HG02973 (cell line): ENCODE data around the gene ETS1.

Source experiments
- ATAC-seq: cut with Tn5 transposase; IDR thresholded peaks from one replicate; pipeline ENCODE4 v1.9.1; 2021; ENCODE audit warnings: moderate library complexity; ENCODE audit not compliant: unreplicated experiment

The ETS1 gene

DNA sequence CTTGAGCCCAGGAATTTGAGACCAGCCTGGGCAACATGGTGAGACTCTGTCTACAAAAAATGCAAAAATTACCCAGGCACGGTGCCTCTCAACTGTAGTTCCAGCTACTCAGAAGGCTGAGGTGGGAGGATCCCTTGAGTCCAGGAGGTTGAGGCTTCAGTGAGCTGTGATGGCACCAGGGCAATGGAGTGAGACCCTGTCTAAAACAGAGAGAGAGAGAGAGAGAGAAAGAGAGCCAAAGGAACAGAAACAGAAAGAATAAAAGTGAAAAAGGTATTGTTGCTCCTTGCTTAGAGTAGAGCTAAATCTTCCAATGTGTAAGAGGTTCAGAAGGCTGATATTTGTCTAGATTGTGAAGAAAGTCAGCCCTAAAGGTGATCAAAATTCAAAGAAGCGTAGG is 8.9 kb upstream of the ETS1 start:
- ATAC-seq = no peak

DNA sequence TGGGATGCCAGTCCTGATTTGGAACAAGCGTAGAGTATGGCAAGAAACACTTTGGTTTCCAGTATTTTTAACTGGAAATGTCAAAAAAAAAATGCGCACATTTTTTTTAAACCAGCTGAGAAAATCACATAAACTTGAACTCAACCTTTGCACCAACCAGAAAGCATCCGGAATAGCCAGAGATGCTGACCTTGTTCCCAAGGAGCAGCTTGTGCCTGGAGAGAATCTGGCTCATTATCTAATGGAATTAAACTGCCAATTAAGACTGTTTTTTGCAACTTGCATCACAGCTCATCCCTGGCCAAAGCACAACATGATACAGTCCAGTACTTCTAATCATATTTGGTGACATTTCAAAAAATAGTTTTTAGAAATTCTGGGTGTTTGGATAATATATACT is 8.4 kb upstream of the ETS1 start:
- ATAC-seq = no peak

DNA sequence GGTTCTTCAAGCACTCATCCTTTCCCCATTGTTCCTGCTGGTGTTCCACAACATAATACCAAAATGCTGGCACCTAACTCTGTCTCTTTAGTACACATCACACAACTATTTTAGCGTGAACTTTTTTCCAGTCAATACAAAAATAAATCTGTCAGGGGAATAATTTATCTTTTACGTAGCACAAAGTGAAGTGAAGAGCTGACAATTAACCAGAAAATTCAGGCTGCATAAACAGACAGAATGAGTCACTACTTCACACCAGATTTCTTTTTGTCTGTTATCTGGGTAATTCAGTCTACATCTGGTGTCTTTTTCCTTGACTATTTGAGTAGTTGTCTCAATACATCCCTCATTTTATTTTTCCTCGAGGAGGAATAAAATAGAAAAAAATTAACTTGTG is 7.9 kb upstream of the ETS1 start:
- no peak for ATAC-seq

DNA sequence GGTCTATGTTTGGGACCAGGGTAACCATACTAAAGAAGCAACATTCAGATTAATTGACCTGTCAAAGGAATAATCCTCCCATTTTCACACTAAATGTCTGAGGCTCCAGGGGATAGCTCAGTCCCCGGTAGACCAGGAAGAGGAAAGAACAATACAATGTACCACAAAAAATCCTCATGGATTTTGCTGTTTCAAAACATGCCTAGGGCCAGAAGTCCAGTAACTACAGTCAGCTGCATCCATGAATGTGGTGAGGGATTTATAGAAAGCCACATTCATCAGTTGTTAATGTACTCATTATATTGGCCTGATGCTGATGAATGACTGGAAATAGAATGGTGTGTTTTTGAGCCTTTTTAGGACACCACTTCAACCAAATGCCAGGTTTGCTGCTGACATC is 6.9 kb upstream of the ETS1 start:
- ATAC-seq = no peak

DNA sequence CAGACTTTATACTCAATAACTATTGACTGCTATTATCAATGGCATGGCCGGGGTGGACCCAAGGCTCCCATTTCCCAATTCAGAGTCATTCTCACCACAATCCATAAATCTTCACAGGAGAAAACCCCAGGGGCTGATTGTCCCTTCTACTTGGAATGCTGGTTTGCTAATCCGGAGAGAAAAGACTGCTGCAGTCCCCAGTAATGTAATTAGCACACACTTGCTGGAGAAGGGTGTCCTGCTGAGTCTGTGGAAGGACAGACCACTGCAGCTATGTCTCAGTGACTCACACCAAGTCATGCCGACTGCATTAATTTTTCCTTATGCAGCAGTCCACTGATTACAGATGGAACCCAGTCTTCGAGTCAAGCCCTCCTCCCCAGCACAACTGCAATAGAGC is 5.9 kb upstream of the ETS1 start:
- no peak for ATAC-seq

DNA sequence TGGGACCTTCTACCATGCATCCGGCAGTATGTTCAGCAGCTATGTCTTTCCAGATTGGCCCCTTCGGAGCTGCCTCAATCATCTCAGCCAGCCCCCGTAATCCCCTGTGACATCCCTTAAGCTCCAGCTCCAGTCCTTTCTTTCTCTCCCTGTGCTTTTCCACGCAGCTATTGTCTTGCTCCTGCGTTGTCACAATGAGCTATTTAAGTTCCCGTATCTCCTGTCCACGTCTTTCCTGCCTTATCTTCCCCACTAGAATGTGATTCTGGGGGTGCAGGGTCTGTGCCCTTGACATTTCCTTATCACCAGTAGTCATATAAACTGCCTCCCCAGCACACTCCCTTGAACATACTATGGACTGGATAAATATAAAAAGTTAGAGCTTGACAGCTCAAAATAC is 5.1 kb upstream of the ETS1 start:
- ATAC-seq = no peak

DNA sequence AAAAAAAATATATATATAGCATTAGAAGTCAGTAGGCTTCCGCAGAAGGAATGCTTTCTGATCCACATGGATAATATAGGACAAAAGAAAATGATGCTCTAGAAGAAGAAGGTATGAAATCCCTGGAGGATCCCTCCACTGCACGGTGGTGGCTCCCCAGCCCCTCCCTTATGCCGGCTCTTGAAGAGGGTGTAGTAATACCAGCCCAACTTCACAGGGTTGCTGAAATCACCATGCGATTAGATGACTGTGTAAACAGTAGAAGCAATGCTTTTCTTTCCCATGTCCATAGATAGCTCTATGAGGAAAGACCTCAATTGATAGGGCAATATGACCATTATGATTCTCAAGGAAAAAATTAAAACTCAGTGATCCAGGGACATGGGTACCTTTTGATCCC is 3.2 kb upstream of the ETS1 start:
- no peak for ATAC-seq

DNA sequence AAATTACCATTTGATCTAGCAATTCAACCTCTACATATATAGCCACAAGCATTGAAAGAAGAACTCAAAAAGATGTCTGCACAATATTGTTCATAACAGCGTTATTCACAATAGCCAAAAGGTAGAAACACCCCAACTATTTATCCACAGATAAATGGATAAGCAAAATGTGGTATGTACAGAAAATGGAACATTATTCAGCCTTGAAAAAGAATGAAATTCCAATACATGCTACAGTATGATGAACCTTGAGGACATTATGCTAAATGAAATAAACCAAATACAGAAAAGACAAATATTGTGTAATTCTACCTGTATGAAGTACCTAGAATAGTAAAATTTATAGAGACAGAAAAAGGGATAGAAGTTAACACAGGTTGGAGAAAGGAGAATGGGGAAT is 2.6 kb upstream of the ETS1 start:
- ATAC-seq = no peak

DNA sequence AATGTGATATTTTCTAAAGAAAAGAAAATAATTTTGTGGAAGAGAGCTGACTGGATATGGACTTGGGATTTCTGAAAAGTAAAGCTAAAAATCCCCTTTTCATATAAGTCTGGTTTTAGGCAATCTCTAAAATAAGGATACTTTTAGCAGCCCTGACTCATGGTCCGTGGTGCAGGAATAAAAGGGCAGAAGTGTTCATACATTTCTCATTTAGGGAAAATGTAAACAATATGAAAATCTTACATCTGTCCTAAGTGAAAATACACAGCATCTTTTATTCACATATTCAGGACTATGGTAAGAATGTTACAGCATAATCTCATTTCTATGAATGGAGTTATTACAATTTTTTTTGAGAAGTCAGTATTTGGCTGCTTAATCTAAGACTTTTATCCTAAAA is 735 bp upstream of the ETS1 start:
- ATAC-seq = no peak

DNA sequence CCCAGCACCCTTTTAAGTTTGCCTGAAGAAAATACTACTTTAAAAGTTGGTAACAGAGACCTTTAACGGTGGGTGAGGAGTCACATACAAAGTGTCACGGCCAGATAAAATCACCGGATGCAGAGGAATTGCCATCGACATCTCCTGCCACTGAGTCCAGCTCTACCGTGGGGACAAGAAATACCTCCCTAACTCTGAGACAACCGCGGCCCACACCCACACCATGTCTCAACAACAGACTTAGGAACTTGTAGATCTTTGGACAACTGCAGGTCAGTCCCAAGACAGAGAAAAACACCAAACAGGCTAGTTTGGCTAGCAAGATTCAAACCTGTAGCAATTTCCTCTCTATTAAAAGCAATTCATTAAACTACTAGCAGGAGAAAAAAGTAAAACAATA is 669 bp downstream of the ETS1 start:
- no peak for ATAC-seq

DNA sequence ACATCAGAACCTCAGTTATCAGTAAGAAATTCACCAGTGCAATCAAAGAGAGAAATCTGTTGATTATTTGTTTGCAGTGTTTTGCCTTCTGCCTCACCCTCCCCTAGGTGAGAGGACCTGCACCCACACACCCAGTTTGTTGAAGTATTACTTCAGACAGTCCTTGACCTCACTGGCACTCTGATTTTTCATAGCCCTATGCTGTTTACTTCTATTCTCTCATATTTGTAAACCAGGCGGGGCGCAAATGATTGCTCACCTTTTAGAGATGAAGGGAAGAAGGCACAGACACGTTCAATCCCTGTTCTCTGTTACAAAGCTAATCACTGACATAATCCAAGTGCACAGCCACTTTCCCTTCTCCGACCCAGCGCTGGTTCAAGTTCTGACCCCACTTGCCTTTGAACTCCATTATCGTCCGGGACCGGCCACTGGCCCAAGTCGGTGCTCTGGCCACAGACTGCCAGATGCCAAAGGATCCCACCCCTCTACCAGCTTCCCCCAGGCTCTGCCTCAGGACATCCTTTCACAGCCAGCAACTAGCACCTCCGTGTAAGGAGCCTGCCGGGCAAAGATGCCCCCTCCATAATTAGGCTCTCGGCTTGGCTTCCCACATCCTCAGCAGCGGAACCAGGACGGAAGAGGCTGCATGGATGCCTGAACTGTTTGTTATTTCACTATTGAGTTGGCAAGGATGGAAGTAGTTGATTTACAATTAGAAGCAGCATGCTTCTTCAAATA is 1.7 kb downstream of the ETS1 start:
- ATAC-seq = no peak

DNA sequence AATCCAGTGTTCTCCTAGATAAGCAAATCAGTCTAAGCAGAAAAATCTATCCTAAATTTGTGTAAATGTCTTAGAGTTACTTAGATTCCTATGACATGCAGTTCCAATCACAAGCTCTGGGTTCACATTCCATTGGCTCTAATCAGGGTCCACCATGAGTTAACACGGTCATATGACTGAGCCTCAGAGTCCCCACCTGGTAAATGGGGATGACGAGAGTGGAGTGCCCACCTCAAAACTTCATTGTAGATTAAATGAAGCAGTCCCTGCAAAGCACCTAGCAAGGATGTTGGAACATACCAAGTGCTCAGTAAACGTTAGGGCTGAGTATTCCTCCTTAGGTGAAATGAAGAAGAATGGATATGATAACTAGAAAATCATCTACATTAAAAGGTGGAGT is 3.1 kb downstream of the ETS1 start:
- ATAC-seq = no peak

DNA sequence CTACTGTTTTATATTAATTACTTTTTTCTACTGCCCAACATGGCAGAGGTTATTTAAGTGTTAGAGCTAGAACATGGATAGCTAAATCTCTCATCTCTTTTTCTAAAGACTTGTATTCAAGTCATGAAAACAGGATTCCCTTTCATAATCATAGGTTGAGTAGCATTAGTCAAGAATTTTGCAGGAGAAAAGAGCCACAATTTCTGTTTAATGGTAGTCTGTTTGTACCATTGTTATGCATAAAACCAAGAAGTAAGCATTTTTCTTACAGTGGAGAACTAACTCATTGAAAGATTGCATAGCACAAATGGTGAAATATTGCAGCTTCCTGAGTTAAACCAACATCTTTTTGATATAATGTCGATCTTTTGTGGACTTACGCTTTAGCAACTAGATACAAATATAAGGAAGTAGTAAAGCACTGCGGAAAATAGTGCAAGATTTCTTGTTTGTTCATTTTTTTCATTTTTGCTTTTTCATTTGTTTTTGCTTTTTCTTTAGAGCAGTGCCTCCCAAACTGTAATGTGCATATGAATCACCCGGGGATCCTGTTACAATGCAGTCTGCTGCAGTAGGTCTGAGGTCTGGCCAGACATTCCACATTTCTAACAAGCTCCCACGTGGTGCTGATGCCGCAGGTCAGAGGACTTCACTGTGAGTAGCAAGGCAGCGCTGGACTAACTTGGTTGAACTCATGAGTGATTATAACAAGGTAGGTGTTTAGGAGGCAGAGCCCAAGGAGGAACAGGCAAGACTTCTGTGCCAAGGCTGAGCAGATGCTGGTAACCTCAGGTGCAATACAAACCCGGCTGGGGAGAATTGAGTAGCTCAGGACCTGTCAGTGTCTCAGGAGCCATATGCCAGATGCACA is 4.6 kb downstream of the ETS1 start:
- no peak for ATAC-seq

DNA sequence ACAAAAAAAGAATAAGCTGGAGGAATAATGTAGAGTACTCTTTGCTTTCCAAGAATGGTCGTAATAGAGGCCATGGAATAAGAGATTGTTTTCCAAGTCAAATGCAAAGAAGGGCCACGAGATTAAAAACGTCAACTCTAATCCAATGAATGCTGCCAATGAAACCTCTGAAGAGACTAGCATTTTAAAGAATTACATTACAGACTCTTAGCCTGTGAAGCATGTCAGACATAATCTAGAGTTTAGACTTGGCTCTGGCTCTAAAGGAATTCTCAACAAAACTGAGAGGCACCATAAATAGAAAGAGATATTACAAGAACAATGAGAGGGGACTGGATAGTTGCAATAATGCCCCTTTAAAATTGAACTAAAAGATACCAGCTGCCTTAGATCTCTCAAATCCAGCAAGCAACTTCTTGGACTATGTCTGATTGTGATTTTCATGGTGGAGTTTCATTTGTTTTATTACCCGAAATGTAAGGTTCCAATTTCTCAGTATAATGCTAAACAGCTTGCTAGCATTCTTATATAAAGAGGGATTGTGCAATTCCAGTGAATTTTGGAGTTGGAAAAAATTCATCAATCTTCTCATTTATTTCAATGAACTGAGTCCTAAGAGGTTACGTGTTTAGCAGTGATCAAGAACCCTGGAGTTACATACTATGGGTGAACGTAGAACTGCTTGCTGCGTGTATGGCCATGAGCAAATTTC is 5.6 kb downstream of the ETS1 start:
- no peak for ATAC-seq

DNA sequence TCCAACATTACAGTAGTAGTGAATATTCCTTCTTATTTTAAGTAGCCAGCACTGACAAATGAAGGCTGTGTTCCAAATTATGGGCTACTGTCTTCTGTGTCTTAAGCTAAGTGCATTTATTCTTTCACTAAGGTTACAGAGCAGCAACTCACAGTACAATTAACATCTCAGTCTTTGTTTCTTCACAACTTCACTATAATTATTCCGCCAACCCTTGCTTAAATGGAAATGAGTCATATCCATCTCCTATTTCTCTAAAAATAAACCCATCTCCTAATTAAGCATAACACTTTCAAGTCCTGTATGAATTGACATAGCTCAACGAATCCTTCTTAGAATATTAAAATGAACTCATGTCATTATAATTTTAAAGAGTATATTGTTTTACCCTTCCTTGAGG is 6.7 kb downstream of the ETS1 start:
- no peak for ATAC-seq

DNA sequence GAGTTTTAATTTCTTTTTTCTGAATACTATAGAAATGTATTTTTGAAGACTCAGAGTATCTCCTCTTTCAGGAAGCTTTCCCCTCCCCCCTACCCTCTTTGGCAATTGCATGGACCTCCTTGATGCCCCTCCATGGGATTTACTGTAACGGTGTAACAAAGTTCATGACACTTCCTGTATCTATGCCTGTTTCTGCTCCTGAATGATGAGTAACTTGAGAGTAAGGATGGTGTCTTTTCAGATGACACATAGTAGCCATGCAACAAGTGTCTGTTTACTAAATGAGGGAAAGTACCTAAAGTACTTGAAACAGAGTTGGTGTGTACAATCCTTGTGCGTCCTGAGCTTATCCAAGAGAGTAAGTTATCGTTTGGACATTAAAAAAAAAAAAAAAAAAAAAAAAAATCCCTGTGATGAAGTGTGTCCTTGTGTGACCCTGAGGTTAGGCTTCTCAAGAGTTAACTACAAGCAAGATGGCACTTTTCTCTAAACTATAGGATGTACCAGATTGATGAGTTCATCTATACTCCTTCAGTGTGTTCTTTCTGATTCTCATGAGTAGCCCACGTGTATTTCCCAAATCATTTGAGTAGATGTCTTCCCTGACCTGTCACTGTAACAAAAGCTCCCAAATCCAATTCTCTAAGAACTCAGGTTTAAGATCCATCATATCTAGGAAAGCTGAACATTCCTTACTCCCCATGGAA is 7.4 kb downstream of the ETS1 start:
- peak; percentile 69 for ATAC-seq

DNA sequence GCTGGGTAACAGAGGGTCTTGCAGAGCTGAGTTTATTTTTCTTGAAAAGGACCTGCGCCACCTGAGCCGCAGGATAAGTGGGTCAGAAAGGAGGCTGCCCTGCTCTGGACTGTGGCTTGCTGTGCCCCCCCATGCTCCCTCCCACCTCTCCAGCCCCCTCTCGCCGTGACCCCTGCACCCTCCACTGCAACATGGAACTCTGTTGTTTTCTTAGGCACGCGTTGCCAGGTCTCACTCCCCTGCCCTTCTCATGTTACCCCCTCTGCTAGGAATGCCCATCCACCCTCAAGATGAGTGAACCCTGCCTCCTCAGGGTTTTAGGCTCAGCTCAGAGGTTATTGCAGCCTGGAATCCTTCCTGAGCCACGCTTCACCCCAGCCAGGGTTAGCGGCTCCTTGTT is 10.8 kb downstream of the ETS1 start:
- ATAC-seq = no peak

DNA sequence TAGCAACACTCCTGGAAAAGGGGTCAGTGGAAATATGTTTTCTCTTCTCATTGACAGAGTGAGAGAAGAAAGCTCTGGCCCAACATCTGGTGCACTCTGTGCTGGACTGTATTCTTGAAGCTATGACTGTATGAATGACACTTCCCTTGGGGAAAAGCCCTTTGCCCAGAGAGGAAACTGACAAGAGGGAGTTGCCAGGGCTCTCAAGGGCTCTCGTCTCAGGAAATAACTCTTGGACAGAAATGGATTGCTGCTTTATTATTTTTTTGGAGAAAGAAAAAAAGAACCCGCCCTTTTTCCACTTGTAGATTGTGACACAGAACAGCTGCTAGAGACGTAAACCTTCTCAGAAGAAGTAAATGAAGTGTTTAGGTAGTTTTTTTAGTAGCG is 11.4 kb downstream of the ETS1 start:
- ATAC-seq = no peak

DNA sequence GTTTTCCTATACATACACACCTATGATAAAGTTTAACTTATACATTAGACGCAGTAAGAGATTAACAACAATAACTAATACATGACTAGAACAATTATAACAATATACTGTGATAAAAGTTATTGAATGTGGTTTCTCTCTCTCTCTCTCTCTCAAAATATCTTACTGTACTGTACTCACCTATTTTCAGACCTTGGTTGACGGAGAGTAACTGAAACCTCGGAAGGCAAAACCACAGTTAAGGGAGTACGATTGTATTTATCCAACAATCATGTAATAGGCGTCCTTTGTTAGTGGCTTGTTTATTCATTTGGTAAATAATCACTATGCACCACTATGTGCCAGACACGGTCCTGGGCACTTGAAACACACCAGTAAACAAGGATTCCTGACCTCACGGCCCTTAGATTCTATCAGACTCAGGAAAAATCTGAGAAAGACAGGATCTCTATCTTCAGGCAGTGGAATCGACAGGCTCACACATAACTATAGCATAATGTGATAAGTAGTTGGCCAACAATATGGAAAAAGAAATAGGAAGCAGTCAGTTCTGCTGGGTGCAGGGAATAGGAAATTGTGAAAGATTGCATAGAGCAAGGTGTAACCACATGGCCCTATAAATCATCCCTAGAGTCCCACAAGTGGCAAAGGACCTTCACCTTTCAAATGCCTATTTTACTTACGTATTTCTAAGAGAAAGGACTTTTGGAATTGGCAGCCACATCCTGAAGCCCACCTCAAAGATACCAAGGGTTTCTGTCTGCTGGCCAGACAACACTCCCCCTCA is 12.0 kb downstream of the ETS1 start:
- ATAC-seq = no peak

DNA sequence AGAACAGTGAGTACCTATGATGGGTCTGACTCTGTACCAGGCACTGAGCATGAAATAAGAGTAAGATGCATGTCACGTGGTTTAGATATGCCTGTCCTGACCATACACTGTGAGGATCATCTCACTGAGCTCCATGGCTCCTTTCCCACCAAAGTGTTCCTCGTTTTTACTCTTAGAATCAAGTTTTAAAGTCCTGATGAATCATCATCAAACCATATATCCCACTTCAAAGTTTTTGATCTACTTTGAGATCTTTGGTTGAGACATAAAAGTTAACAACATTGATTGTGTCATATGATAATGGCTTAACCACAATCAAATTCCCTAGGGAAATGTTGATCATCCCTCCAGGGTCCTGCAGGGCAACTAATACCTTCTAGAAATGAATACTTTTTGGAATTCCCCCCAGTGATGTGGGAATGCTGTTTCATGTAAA is 12.8 kb downstream of the ETS1 start:
- ATAC-seq = no peak
